Measurements from ENCODE around the gene HLCS. TPM values are rescaled to one million over a fixed set of nuclear protein-coding genes. Genes with fewer than 3 reads are reported as not detected.
"Not testable (repeated sequence)": the region's sequence is repeated elsewhere in the genome, so short reads cannot be mapped to it uniquely, and the experiment has no call there.

HLCS gene
- polyA plus RNA-seq, 4 donors: 2.7 to 13.7 (median 4.9) TPM

DNA sequence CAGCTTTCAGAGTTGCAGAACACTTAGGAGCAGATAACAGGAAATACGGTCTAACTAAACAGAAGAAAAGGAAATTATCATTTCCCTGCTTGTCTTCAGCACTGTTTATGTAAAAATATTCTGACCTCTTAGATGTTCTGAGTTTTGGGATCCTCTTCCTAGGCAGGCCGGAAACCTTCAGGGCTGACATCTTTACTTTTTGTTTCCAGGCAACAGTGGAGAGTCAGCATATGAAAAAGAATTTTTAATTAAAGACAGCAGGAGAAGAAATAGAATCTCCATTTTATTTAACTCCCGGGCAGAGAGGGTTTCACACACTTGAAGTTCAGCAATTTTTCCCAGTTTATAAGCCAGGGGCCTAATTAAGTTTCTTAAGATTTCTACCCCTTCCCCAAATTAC is 35.0 kb upstream of the HLCS start:
- H3K27ac ChIP-seq (ENCODE audit: low read depth in 1 of 3, low read length in 2 of 3): no peak overlapping the region
- FAIRE-seq (no peak), DNase-seq (no peak)
- no peaks in the 10 kb centered on the region for H3K9me3 ChIP-seq (ENCODE audit: control insufficient read depth in 2 of 2, insufficient read depth in 1 of 2, low read depth in 1 of 2, low read length in 1 of 2)
- 41 to 67% (median 49%) methylated on average over 3 of the region's 3 CpGs for WGBS, 3 donors
- H3K4me1 ChIP-seq (ENCODE audit: control insufficient read depth in 3 of 3, insufficient read depth in 2 of 3, low read depth in 1 of 3, low read length in 2 of 3): no peaks in the 10 kb centered on the region
- peaks cover 0 to 12% (median 3%) of the 10 kb centered on the region in 3 donors for H3K27me3 ChIP-seq (ENCODE audit: control insufficient read depth in 3 of 3, insufficient read depth in 3 of 3, low read length in 3 of 3)
- H3K4me3 ChIP-seq (ENCODE audit: low read depth in 1 of 3, low read length in 3 of 3): no peak overlapping the region
- H3K36me3 ChIP-seq (ENCODE audit: control insufficient read depth in 3 of 3, insufficient read depth in 2 of 3, low read depth in 1 of 3, low read length in 3 of 3): no peaks in the 10 kb centered on the region

DNA sequence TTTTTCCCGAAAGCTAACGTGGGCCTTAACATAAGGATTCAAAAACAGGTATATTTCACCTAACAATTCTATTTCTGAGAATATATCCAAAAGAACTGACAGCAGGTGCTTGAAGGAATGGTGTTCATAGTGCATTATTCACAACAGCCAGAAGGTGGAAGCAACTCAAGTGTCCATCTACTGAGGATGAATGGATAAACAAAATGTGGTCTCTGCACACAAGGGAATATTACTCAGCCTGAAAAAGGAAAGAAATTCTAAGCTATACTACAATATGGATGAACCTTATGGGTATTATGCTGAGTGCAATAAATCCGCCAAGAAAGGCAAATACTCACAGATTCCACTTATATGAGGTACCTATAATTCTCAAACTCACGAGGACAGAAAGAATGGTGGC is 33.9 kb upstream of the HLCS start:
- Histone ChIP-seq H3K27ac (ENCODE audit: low read depth in 1 of 3, low read length in 2 of 3) (no peak overlapping the region), H3K4me1 (ENCODE audit: control insufficient read depth in 3 of 3, insufficient read depth in 2 of 3, low read depth in 1 of 3, low read length in 2 of 3) (no peaks in the 10 kb centered on the region), H3K9me3 (ENCODE audit: control insufficient read depth in 2 of 2, insufficient read depth in 1 of 2, low read depth in 1 of 2, low read length in 1 of 2) (no peaks in the 10 kb centered on the region), H3K4me3 (ENCODE audit: low read depth in 1 of 3, low read length in 3 of 3) (no peak overlapping the region), H3K36me3 (ENCODE audit: control insufficient read depth in 3 of 3, insufficient read depth in 2 of 3, low read depth in 1 of 3, low read length in 3 of 3) (no peaks in the 10 kb centered on the region), H3K27me3 (ENCODE audit: control insufficient read depth in 3 of 3, insufficient read depth in 3 of 3, low read length in 3 of 3) (peaks cover 0 to 1% (median 0%) of the 10 kb centered on the region in 3 donors)
- no peak for DNase-seq
- FAIRE-seq: no peak
- 78 to 84% (median 79%) methylated on average over 4 of the region's 4 CpGs for WGBS, 3 donors

DNA sequence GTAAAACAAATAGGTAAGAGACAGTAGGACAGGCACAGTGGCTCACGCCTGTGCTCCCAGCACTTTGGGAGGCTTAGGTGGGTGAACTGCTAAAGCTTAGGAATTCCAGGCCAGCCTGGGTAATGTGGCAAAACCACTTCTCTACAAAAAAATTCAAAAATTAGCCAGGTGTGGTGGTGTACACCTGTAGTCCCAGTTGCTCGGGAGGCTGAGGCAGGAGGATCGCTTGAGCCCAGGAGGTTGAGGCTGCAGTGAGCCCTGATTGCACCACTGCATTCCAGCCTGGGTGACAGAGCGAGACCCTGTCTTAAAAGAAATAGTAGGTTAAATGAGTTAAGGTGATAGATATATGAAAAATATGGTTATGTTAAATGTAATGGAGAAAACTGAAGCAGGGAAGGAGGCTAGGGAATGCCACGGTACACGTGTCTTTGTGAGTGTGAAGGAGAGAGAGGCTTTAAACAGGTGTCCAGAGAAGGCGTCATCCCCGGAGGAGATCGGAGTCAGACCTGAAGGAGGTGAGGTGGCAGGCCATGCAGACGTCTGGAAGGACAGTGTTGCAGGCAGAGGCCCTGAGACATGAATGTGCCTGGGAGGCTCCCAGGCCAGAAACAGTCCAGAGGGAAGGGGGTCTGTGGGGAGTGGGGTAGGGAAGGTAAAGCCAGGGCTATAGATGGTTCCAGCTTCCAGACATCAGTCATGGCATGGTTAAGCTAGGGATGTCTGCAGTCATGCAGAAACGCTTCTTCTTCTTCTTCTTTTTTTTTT is 32.8 kb upstream of the HLCS start:
- FAIRE-seq (no peak), DNase-seq (no peak)
- Histone ChIP-seq H3K4me1 (ENCODE audit: control insufficient read depth in 3 of 3, insufficient read depth in 2 of 3, low read depth in 1 of 3, low read length in 2 of 3) (no peaks in the 10 kb centered on the region), H3K27me3 (ENCODE audit: control insufficient read depth in 3 of 3, insufficient read depth in 3 of 3, low read length in 3 of 3) (no peaks in the 10 kb centered on the region), H3K36me3 (ENCODE audit: control insufficient read depth in 3 of 3, insufficient read depth in 2 of 3, low read depth in 1 of 3, low read length in 3 of 3) (no peaks in the 10 kb centered on the region), H3K27ac (ENCODE audit: low read depth in 1 of 3, low read length in 2 of 3) (no peak overlapping the region), H3K4me3 (ENCODE audit: low read depth in 1 of 3, low read length in 3 of 3) (no peak overlapping the region), H3K9me3 (ENCODE audit: control insufficient read depth in 2 of 2, insufficient read depth in 1 of 2, low read depth in 1 of 2, low read length in 1 of 2) (no peaks in the 10 kb centered on the region)
- WGBS, 3 donors: 85 to 92% (median 91%) methylated on average over 11 of the region's 11 CpGs

DNA sequence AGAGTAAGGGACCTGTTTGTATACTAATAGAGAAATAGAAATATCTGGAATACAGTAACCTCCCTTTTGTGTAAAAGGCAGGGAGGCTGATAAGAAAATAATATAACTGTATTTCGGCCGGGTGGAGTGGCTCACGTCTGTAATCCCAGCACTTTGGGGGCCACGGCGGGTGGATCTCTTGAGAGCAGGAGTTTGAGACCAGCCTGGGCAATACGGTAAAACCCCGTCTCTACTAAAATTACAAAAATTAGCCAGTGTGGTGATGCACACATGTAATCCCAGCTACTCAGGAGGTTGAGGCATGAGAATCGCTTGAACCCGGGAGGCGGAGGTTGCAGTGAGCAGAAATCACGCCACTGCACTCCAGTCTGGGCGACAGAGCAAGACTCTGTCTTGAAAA is 28.8 kb upstream of the HLCS start:
- H3K27me3 ChIP-seq (ENCODE audit: control insufficient read depth in 3 of 3, insufficient read depth in 3 of 3, low read length in 3 of 3); H3K4me1 ChIP-seq (ENCODE audit: control insufficient read depth in 3 of 3, insufficient read depth in 2 of 3, low read depth in 1 of 3, low read length in 2 of 3); H3K27ac ChIP-seq (ENCODE audit: low read depth in 1 of 3, low read length in 2 of 3); H3K4me3 ChIP-seq (ENCODE audit: low read depth in 1 of 3, low read length in 3 of 3); DNase-seq; FAIRE-seq; H3K36me3 ChIP-seq (ENCODE audit: control insufficient read depth in 3 of 3, insufficient read depth in 2 of 3, low read depth in 1 of 3, low read length in 3 of 3); H3K9me3 ChIP-seq (ENCODE audit: control insufficient read depth in 2 of 2, insufficient read depth in 1 of 2, low read depth in 1 of 2, low read length in 1 of 2): not testable (repeated sequence)
- WGBS, 3 donors: 93 to 95% (median 94%) methylated on average over 12 of the region's 12 CpGs

DNA sequence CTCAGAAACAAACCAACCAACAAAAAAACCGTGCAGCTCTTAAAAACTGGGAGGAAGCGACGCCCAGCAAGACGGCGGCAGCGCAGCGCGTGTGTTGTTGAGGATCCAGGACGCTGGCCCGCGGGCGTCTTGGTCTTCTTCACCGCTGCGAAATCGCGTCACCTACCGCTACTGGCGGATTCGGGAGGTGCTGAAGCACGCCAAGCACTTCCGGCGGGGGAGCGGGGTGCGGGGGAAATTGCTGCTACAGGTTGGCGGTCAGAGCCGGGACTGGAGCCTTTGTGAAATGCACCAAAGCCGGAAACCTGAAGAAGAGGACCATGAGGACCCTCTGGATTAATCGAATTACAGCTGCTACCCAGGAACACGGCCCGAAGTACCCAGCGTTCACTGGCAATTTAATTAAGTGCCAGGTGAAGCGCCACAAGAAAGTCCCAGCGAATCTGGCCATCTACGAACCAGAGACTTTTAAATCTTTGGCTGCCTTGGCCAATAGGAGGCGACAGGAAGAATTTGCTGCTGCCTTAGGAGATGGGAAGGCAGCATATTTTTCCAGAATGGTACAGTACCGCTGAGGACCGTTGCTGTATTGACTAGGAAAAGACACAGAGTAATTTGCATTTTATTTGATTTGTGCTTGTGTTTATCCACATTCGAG is 28.2 kb upstream of the HLCS start:
- 30 to 44% (median 42%) methylated on average over 37 to 38 of the region's 38 CpGs for WGBS, 3 donors
- no peak for FAIRE-seq
- Histone ChIP-seq H3K27ac (ENCODE audit: low read depth in 1 of 3, low read length in 2 of 3) (no peak overlapping the region), H3K9me3 (ENCODE audit: control insufficient read depth in 2 of 2, insufficient read depth in 1 of 2, low read depth in 1 of 2, low read length in 1 of 2) (no peaks in the 10 kb centered on the region), H3K4me1 (ENCODE audit: control insufficient read depth in 3 of 3, insufficient read depth in 2 of 3, low read depth in 1 of 3, low read length in 2 of 3) (peaks cover 0 to 4% (median 0%) of the 10 kb centered on the region in 3 donors), H3K36me3 (ENCODE audit: control insufficient read depth in 3 of 3, insufficient read depth in 2 of 3, low read depth in 1 of 3, low read length in 3 of 3) (no peaks in the 10 kb centered on the region), H3K4me3 (ENCODE audit: low read depth in 1 of 3, low read length in 3 of 3) (peak overlapping the region in 1 of 3 donors; percentile 32), H3K27me3 (ENCODE audit: control insufficient read depth in 3 of 3, insufficient read depth in 3 of 3, low read length in 3 of 3) (no peaks in the 10 kb centered on the region)
- peak; percentile 18 to 28 for DNase-seq

DNA sequence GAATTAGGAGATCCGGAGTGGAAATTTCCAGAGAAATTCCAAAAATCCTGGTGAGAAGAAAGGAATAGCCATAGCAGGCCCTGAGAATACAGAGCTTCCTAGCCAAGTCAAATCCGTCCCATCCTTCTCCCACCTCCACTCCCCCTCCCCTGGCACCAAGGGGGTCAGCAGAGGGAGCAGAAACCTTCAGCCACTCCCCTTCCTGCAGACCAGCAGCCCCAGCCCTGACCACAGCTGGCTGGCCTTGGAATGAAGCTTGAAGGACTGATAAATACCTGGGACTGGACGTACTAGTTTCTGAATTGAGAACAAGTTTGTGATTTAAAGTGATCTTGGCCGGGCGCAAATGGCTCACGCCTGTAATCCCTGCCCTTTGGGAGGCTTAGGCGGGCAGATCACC is 26.2 kb upstream of the HLCS start:
- H3K9me3 ChIP-seq (ENCODE audit: control insufficient read depth in 2 of 2, insufficient read depth in 1 of 2, low read depth in 1 of 2, low read length in 1 of 2): no peaks in the 10 kb centered on the region
- H3K4me3 ChIP-seq (ENCODE audit: low read depth in 1 of 3, low read length in 3 of 3): no peak overlapping the region
- WGBS, 3 donors: 63 to 88% (median 70%) methylated on average over 7 of the region's 7 CpGs
- no peak for DNase-seq
- H3K36me3 ChIP-seq (ENCODE audit: control insufficient read depth in 3 of 3, insufficient read depth in 2 of 3, low read depth in 1 of 3, low read length in 3 of 3): no peaks in the 10 kb centered on the region
- no peak overlapping the region for H3K27ac ChIP-seq (ENCODE audit: low read depth in 1 of 3, low read length in 2 of 3)
- no peaks in the 10 kb centered on the region for H3K27me3 ChIP-seq (ENCODE audit: control insufficient read depth in 3 of 3, insufficient read depth in 3 of 3, low read length in 3 of 3)
- H3K4me1 ChIP-seq (ENCODE audit: control insufficient read depth in 3 of 3, insufficient read depth in 2 of 3, low read depth in 1 of 3, low read length in 2 of 3): peaks cover 0 to 7% (median 0%) of the 10 kb centered on the region in 3 donors
- no peak for FAIRE-seq

DNA sequence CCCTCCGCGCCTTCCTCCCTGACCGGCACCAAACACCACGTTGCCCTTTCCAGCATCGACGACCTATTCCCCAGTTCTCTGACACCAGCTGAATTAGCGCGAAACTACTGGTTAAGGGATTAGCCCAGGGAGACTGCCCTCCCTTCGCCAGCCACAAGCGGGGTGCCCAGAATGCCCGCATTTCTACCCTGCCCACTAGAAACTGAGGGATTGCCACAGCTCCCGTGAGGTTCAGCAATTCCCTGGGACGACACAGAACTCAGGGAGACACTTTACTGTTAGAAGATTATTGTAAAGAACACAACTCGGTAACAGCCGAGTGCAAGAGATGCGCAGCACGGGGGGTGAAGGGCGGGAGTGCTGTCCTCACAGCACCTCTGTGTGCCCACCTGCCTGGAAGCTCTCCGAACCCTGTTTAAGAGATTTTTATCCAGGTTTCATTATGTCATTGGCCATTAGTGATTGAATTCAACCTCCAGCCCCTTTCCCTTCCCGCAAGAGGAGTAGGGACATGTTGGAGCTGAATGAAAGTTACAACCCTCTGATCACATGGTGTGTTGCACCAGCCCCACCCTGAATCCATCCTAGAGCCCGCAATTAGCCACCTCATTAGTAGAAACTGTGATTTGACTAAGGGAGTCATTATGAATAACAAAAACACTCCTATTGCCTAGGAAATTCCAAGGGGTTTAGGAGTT is 24.2 kb upstream of the HLCS start:
- Histone ChIP-seq H3K27me3 (ENCODE audit: control insufficient read depth in 3 of 3, insufficient read depth in 3 of 3, low read length in 3 of 3) (no peaks in the 10 kb centered on the region), H3K4me3 (ENCODE audit: low read depth in 1 of 3, low read length in 3 of 3) (peak overlapping the region in 2 of 3 donors; percentile 18 to 70), H3K9me3 (ENCODE audit: control insufficient read depth in 2 of 2, insufficient read depth in 1 of 2, low read depth in 1 of 2, low read length in 1 of 2) (no peaks in the 10 kb centered on the region), H3K27ac (ENCODE audit: low read depth in 1 of 3, low read length in 2 of 3) (peak overlapping the region in 2 of 3 donors; percentile 55 to 98), H3K4me1 (ENCODE audit: control insufficient read depth in 3 of 3, insufficient read depth in 2 of 3, low read depth in 1 of 3, low read length in 2 of 3) (peaks cover 0 to 7% (median 0%) of the 10 kb centered on the region in 3 donors), H3K36me3 (ENCODE audit: control insufficient read depth in 3 of 3, insufficient read depth in 2 of 3, low read depth in 1 of 3, low read length in 3 of 3) (no peaks in the 10 kb centered on the region)
- 74 to 76% (median 74%) methylated on average over 20 to 21 of the region's 21 CpGs for WGBS, 3 donors
- DNase-seq (no peak), FAIRE-seq (no peak)

DNA sequence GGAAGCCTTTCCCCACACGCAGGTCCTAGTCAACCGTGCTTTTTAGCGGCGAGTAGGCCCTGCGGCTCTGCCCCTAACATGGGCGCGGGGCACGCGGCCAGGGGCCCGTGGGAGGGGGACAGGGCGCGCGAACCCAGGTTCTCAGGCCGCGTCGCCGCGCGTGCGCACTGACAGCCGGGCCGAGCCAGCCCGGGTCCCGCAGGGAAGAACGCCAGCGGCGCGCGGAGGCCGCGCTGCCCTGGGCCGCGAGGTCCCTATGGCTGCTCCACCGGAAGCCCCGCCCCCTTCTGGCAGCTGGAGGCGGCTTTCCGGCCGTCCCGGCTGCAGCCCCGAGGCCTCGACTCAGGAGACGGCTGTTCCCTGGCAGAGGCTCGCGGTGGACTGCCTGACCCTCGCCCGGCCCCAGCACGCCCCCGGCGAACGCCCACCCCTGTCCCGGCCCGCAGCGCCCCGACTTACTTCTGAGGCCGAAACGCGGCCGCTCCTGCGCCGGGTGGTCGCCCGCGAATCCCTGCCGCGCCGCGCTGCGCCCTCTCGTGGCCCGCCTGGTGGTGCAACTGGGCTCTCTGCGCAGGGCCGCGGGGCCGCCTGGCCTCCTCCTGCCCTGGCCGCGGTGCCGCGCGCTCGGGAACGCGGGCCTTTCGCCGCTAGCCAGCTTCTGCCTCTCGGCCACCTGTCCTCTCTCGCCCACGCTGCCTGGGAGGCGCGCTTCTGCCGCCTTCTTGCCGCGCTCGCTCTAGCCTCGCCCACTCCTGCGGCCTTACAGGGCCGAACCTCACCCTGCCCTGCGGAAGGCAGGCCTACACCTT is 23.4 kb upstream of the HLCS start:
- Histone ChIP-seq H3K4me3 (ENCODE audit: low read depth in 1 of 3, low read length in 3 of 3) (peak overlapping the region; percentile 61 to 70 (median 62)), H3K4me1 (ENCODE audit: control insufficient read depth in 3 of 3, insufficient read depth in 2 of 3, low read depth in 1 of 3, low read length in 2 of 3) (peaks cover 0 to 7% (median 0%) of the 10 kb centered on the region in 3 donors), H3K27me3 (ENCODE audit: control insufficient read depth in 3 of 3, insufficient read depth in 3 of 3, low read length in 3 of 3) (no peaks in the 10 kb centered on the region), H3K27ac (ENCODE audit: low read depth in 1 of 3, low read length in 2 of 3) (peak overlapping the region; percentile 86 to 98 (median 91)), H3K36me3 (ENCODE audit: control insufficient read depth in 3 of 3, insufficient read depth in 2 of 3, low read depth in 1 of 3, low read length in 3 of 3) (no peaks in the 10 kb centered on the region), H3K9me3 (ENCODE audit: control insufficient read depth in 2 of 2, insufficient read depth in 1 of 2, low read depth in 1 of 2, low read length in 1 of 2) (no peaks in the 10 kb centered on the region)
- 1 to 3% (median 2%) methylated on average over 63 to 97 of the region's 97 CpGs for WGBS, 3 donors
- no peak for FAIRE-seq
- peak; percentile 91 to 97 for DNase-seq
